HL-60/S4 treated with retinoic acid at 250 ng/mL for 4 days and 3 days (cell line): ENCODE measurements around the gene WDR73.
"Not testable (repeated sequence)": the region's sequence is repeated elsewhere in the genome, so short reads cannot be mapped to it uniquely, and the experiment has no call there.

Experiments used
- in situ Hi-C: fragments of 300-500 bp; cut with MboI; formaldehyde crosslinking; loops from 2 replicates; pipeline ENCODE4 v1.7.0; 2022; ENCODE audit warnings: low sequenced_read_pairs

The WDR73 gene

DNA sequence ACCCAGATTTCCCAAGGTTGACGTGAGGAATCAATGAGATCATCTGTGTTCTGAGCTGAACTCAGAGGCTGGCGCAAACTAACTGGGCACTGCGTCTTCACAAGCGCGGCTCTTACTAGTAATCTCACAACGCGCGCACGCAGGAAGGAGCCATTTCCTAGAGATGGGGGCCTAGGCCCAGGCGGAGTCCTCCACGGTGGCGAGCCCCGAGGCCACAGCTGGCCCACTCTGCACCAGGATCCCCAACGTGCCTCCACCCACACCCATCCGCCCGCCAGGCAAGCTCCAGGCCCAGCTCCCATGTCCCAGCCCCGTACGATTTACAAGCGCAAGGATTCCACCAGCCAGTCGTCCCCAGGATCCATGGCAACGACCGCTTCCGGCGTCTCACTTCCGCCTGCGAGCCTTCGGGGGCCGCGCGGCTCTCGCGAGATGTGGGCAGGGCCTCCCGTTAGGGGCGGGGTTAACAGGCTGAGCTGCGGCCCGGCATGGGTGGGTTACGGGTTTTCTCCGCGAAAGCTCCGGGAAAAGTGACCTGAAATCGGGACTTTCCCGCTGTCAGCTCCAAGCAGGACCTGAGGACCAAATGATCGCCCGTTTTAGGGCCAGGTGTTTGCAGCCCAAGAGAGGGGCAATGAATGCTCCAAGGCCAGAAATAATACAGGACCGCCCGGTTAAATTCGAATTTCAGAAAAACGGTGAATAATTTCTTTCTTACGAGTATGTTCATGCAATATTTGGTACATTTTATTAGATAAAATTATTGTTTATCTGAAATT, at the start of gene WDR73:
TSS of gene WDR73 (minus strand) at position 374 of the 779 bp plus-strand sequence. CDS start at position 365, 9 bp downstream.
- in situ Hi-C loops = no loop called here

DNA sequence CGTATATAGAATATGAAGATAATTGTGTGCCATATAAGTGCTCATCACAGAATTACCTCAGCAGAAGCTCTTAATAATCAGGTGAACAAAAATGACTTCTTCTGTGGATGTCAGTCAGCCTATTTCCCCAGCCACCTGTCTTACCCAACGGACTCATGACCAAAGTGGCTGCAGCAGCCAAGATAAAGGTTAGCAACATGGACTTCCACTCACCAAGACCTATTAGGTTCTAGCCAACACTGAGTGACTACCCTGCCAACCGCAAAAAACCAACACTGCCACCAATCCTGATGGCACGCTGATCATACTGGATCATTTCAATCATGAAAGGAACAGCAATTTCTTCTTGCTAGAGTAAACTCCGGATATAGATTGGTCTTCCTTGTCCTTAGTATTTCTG, 49.7 kb upstream of the WDR73 start:
- in situ Hi-C loops = no loop called here

DNA sequence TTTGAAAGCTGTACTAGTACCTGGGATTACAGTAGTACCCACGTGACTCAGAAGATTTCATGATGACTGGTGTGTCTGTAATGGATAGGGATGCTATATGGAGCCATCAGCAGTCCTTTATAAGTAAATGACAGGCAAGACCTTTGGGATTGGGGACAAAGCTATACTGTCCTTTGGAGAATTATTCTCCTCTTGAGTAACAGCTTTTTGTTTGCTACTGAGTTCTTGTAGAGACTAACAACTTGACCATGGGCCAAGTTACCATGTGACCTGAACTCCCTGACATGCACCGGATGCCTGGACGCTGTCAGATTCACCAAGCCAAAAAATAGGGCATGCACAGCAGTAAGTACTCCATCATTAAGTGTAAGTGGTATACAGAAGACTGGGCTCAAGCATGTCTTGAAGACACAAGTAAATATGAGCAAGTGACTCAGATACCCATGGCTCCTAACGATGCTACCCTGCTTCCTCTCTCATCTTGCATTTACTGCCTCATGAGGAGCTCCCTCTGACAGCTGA, 48.9 kb upstream of the WDR73 start:
- in situ Hi-C loops = no loop called here

DNA sequence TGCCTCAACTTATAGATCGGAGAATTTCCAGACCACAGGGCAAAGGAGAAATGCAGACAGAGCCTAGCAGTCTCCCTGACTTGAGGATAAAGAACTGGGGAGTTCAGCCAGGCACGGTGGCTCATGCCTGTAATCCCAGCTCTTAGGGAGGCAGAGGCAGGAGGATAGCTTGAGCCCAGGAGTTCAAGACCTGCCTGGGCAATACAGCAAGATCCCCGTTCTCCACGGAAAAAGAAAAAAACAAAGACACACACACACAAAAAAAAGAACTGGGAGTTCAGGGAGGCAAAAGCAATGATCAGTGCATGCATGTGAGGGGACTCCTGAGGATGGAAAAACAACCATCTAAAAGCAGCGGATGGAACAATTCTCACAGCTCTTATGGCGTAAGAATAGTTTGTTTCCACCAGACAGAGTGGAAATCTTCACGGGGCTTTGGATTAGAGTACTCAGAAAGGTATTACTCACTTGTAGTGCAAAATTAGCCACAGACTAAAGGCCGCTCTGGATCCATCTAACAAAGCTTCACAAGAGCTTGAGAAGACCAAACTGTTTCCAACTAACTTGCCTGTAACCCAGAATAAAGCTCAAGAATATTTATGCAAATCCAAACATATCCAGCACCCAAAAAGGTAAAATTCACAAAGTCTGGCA, 45.6 kb upstream of the WDR73 start:
- in situ Hi-C loops = no loop called here

DNA sequence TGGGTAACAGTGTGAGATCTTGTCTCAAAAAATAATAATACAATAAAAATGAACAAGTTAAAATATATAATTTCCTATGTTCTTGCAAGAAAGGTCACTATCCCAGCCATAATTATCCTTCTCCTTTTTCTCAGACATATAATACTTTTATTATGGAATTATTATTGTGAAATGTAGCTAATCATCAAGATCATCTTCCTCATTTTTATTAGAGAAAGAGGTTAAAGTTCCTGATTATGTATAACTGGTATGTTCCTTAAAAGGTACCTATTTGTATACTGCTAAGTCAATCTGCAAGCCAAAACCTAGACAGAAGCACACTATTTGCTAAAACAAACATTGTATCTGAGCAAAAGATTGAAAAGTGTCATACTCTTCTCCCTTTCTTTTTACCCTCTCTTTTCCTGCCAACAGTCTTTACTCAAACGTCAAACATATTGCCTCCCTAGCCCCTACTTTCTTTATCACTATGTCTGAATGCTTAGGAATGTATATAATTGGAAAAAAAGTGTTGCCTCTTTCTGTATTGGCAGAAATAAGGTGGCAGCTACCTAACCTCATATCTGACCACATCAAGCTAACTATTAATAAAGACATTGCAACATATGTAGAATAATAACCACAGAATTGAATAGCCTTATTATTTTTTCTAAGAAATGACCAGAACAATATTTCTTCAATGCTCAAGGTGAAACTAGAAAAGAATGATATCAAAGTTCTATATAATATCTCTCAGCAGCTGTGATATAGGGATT, 43.3 kb upstream of the WDR73 start:
- in situ Hi-C loops = no loop called here

DNA sequence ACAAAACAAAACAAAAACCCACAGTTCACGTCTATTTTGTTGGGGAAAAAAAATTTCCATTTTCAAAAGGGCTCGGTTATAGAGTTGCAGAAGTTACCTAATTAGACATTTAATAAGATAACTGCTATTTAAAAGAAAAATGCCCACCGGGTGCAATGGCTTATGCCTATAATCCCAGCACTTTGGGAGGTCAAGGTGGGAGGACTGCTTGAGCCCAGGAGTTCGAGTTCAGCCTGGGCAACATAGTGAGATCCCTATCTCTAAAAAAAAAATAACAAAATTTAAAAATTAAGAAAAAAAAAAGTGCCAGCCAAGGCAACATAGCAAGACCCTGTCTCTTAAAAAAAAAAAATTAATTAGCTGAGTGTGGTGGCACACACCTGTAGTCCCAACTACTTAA, 42.7 kb upstream of the WDR73 start:
- in situ Hi-C loops = no loop called here

DNA sequence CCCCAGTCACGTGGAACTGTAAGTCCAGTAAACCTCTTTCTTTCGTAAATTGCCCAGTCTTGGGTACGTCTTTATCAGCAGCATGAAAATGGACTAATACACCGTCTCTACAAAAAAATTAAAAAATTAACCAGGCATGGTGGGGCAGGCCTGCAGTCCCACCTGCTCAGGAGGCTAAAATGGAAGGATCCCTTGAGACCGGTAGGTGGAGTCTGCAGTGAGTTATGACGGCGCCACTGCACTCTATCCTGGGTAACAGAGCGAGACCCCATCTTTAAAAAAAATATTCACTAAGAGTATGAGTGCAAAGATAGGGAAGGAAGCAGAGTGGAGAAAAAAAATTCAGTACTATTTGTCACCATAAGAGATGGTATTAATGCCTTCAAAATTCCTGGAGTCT, 36.3 kb upstream of the WDR73 start:
- in situ Hi-C loops = no loop called here

DNA sequence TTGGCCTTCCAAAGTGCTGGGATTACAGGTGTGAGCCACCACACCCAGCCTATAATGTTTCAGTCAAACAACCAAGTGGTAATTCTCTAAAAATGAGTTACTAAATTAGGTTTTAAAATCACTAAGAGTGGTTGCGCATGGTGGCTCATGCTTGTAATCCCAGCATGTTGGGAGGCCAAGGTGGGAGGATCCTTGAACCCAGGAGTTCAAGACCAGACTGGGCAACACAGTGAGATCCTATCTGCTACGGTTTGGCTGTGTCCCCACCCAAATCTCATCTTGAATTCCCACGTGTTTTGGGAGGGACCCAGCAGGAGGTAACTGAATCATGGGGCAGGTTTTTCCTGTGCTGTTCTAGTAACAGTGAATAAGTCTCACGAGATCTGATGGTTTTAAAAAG, 35.8 kb upstream of the WDR73 start:
- in situ Hi-C loops = no loop called here

DNA sequence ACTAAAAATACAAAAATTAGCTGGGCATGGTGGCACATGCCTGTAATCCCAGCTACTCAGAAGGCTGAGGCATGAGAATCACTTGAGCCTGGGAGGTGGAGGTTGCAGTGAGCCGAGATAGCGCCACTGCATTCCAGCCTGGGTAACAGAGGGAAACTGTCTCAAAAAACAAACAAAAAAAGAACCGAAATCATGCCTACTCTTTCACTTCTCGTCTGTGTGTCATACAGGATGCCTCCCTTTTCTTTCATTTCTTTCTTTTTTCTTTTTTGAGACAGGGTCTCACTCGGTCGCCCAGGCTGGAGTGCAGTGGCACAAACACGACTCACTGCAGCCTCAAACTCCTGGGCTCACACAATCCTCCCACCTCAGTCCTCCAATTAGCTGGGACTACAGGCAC, 32.4 kb upstream of the WDR73 start:
- in situ Hi-C loops = not testable (repeated sequence)

DNA sequence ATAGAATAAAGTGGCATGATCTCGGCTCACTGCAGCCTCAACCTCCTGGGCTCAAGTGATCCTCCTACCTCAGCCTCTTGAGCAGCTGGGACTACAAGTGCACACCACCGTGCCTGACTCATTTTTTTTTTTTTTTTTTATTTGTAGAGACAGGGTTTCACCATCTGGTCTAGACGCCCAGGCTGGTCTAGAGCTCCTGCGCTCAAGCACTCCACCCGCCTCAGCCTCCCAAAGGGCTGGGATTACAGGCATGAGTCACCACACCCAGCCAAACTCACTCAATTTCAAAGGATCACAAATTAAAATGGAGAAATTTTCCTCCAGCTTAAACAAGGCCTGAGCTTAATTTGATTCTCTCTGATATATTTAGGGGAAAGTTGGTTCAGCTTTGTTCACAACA, 31.2 kb upstream of the WDR73 start:
- in situ Hi-C loops = no loop called here

DNA sequence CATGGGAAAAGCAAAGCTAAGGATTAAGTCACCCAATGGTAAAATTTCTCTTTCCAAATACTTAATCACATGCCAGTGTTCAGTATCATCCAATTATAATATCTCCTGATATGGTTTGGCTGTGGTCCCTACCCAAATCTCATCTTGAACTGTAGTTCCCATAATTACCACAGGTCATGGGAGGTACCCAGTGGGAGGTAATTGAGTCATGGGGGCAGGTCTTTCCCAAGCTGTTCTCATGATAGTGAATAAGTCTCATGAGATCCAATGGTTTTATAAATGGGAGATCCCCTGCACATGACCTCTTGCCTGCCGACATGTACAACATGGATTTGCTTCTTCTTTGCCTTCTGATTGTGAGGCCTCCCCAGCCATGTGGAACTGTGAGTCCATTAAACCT, 30.0 kb upstream of the WDR73 start:
- in situ Hi-C loops = no loop called here

DNA sequence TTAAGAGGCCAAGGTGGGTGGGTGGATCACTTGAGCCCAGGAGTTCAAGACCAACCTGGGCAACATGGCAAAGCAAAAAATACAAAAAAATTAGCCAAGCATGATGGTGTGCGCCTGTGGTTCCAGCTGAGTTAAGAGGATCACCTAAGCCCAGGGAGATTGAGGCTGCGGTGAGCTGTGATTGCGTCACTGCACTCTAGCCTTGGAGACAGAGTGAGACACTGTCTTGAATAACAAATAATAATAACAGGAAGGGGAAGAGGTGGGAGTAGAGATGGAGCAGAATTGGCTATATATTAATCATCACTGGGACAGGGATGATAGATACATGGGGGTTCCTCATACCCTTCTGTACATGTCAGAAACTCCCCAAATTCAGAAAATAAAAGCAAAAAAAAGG, 27.7 kb upstream of the WDR73 start:
- in situ Hi-C loops = no loop called here

DNA sequence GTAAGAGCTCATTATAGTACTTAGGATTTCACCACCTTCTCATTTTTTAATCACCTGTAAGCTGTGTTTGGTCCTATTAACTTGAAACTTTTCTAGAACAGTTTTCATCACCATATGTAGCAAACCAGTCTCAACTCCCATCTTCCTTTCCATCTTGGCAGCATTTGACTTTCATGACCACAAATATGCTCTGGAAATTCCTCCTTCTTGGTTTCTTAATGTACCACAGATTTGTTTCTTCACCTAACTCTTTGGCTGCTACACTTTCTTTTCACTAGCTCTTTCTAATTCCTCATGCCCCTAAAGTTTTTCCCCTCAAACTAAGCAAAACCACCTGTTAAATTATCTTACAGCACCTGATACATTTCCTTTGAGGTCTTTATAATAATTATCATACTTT, 17.1 kb upstream of the WDR73 start:
- in situ Hi-C loops = no loop called here

DNA sequence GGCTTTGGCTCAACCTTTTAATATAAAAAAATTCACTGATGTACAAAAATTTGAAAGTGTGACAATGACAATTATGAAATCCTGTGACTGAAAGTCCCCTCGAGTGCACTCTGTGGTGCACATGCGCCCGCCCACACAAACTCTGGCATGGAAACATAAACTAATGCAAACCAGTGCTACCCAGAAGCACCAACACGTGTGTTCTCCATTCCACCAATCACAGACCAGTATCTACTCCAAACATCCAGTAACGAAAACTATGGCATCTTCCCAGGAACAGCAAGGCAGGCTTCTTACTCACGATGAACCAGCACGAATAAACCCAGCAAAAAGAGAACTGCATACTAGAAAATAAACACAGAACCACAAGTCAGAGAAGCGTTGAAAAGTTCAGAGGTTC, 15.6 kb upstream of the WDR73 start:
- in situ Hi-C loops = no loop called here

DNA sequence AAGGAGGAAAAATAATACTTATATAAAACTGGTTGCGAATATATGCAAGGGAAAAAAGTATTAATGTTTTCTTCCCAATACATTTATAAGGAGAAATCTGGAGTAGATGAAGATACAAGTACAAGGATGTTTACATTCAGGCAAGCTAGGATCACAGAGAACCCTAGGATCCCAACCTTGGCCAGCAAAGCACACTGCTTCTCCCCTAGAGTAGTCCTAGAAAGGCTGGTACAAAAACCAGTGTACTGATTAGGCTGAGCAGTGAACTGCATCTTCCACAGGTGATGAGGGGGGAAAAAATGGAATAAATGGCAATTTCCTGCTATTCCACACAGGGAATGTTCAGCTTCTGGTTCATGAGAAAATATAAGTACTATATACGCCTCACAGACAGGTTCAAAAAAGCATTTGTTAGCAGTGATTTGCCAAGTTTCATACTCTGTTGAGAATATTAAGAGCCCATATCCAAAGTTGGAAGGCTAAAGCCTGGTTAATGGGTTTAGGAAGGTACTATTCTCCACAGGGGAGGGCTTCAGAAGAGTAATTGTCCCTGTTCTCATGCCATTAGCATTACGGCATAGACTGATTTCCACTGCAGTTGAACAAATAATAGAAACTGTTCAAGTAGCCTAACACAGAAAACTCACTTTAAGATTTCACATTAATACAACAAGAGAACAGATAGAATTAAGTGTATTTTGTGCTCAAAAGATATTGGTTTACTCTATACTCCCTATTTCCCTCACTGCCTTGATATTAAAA, 14.3 kb upstream of the WDR73 start:
- in situ Hi-C loops = no loop called here

DNA sequence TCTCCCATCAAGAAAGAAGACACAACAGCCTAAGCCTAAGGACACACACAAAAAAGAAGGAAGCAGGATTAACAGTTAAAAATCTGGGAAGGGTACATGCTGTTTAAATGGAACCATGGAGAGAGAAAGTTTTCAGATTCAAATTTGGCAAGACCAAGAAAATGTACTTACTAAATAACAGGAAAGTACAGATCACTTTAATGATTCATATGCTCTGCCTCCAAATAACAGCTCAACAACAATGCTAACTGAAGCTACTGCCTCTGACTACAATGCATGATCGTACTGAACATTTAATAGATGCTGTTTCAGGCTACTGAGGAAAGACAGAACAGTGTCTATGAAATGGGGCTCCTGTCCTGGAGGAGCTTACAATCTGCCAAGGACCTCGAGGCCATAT, 12.3 kb upstream of the WDR73 start:
- in situ Hi-C loops = no loop called here

DNA sequence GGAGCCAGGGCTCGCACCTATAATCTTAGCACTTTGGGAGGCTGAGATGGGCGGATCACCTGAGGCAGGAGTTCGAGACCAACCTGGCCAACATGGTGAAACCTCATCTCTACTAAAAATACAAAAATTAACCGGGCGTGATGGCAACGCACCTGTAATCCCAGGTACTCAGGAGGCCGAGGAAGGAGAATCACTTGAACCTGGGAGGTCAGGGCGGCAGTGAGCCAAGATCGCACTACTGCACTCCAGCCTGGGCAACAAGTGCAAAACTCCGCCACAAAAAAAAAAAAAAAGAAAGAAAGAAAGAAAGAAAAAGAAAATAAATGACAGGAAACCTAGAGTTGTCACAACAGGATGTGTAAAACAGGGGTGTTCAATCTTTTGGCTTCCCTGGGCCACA, 6.9 kb upstream of the WDR73 start:
- in situ Hi-C loops = no loop called here

DNA sequence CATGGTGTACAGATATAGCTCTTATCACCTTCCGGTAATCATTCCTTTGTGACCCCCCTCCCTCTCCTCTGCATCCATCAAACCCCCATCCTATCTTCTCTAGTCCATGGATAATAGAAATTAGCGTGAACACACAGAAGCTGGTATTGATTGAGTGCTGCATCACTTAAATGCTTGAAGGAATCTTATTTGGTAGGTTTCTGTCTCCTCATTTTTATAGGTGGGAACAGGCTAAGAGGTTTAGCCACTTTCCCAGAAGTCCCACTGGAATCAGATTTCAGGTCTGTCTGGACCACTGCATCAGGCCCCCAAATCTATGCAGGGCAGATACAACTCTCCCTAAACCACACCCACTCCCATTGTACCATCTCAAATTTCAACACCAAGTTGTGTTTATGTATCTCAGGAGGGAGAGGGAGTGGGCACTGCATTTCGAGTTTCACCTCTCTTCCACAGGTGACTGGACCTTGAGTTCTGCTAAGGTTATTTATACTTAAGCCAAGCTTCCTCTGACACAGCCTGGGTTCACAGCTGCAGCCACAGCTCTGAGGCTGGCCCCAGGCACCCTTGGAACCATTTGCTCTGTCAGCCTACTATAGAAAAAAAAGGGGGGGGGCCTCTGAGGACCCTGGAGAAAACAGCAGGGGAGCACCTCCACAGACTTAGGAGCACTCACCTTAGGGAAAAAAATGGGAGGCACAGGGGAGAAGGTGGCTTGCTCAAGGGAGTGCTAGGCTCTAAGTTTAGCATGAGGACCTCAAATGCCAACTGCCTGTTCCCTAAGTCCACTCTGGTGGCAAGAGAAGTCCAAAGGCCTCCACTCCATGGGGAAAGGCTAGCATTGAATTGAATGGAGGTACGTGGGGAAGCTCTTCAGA, 6.1 kb upstream of the WDR73 start:
- in situ Hi-C loops = no loop called here

DNA sequence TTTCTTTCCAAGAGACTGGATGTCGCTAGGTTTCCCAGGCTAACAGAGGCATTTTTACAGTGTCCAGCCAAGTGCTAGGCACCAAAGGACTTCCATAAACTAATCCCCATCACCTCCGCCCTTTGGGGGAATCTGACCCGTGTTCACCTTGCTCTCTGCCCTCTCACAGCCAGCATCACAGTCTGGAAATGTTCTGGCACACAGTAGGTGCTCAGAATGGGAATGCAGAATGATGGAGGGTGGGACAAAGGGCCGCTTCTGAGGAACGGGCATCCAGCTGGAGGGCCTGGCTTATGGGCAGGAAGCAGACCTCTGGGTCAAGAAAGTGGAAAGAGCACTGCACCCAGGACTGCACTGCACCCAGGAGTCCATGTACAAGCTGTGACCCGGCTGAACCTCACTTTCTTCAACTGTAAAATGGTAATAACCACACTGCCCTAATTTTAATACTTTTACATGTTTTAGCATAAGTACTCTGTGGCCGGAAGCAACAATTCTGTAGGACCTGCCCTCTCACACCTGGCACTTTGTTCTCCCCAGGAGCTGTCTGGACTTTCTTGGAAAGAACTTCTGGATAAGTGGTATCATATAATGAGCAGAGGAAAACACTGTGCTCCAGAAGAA, 4.8 kb upstream of the WDR73 start:
- in situ Hi-C loops = no loop called here
